Measurements from ENCODE around the gene ARHGDIG.

GRCh38 chr16:243348-243747, 37.0 kb upstream of the ARHGDIG start:
- TF ChIP-seq CTCF (IDR thresholded peaks at IDR 0.05; ENCODE audit: low read length) (no peak), EZH2 (optimal IDR thresholded peaks at IDR 0.05; ENCODE audit: low read depth, low read length) (no peak)

Measured in MM.1S (cell line).